Measurements from ENCODE around the gene CCR8.

DNA sequence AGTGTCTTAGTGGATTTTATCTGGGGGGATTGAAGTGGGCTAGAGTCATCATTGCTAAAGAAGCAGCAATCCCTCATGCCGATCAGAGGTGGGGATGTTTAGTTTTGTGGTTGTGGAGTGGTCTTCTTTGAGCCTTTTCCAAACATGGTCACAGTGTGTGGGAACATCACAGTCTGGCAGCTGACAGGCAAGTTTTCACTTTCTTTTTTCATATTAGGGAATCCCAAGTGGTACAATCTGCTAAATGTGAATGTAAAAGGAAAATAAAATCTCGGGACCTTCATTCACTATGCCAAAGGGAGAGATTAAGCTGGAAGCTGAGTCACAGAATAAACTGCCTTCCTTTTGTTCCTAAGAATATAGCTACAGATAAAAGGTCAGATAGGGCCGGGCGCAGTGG, 39.3 kb upstream of the CCR8 start:
- TF ChIP-seq, protein P1, sequence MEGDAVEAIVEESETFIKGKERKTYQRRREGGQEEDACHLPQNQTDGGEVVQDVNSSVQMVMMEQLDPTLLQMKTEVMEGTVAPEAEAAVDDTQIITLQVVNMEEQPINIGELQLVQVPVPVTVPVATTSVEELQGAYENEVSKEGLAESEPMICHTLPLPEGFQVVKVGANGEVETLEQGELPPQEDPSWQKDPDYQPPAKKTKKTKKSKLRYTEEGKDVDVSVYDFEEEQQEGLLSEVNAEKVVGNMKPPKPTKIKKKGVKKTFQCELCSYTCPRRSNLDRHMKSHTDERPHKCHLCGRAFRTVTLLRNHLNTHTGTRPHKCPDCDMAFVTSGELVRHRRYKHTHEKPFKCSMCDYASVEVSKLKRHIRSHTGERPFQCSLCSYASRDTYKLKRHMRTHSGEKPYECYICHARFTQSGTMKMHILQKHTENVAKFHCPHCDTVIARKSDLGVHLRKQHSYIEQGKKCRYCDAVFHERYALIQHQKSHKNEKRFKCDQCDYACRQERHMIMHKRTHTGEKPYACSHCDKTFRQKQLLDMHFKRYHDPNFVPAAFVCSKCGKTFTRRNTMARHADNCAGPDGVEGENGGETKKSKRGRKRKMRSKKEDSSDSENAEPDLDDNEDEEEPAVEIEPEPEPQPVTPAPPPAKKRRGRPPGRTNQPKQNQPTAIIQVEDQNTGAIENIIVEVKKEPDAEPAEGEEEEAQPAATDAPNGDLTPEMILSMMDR (conservative IDR thresholded peaks at IDR 0.05; ENCODE audit: low read depth, low read length) = no peak
- TF ChIP-seq EZH2 (IDR thresholded peaks at IDR 0.05; ENCODE audit: low read length, unreplicated experiment) (no peak), EZH2phosphoT487 (IDR thresholded peaks at IDR 0.05; ENCODE audit: borderline replicate concordance, low read length) (no peak)

Data from PC-3 (cell line).